KG1 (cell line): Measurements from ENCODE around the gene RABL6.
A peak's percentile ranks its signal among the peaks of the same experiment; 100 is the strongest.
"Not testable (repeated sequence)": the region's sequence is repeated elsewhere in the genome, so short reads cannot be mapped to it uniquely, and the experiment has no call there.

Source experiments
- DNase-seq: peaks from one replicate; lab custom pipeline; 2025; lab: John Stamatoyannopoulos, UW

Gene RABL6

DNA sequence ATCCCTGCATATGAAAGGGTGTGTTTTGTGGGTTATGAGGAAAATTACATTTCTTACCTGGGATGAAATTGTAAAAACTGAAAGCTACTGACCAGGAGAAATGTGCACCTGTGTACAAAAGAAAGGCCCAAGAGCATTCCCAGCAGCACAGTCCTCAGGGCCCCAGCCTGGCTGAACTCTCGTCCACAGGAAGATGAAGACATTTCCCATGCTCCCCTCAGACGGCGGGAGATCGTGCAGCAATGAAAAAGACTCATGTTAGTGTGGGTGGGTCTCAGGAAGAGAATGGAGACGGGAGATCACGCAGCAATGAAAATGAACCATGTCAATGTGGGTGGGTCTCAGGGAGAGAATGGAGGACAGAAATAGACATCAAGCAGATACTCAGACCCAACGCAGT, 30.8 kb upstream of the RABL6 start:
- DNase-seq = no peak

- DNase-seq = no peak
Measured at GRCh38 chr9:136777359-136777758, 30.4 kb upstream of the RABL6 start.

- no peak for DNase-seq
Measured at GRCh38 chr9:136779808-136780207, 27.9 kb upstream of the RABL6 start.

DNA sequence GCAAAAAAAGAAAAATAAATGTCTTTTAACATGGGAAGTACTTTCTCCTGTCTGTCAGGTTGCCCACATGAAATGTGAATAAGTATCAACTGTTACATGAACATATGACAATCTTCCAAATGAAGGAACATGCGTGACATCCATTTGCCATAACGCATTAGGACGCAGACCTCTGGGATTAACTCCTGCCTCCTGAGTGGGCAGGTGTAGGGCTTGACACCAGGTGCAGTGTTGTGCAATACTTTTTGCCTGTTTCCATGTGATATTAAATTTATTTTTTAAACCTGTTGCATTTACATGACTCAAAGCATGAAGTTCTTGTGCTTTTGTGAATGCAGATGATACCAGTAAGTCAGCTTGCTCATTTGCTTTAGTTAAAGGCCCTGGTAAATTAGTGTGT, 25.3 kb upstream of the RABL6 start:
- DNase-seq = no peak

DNA sequence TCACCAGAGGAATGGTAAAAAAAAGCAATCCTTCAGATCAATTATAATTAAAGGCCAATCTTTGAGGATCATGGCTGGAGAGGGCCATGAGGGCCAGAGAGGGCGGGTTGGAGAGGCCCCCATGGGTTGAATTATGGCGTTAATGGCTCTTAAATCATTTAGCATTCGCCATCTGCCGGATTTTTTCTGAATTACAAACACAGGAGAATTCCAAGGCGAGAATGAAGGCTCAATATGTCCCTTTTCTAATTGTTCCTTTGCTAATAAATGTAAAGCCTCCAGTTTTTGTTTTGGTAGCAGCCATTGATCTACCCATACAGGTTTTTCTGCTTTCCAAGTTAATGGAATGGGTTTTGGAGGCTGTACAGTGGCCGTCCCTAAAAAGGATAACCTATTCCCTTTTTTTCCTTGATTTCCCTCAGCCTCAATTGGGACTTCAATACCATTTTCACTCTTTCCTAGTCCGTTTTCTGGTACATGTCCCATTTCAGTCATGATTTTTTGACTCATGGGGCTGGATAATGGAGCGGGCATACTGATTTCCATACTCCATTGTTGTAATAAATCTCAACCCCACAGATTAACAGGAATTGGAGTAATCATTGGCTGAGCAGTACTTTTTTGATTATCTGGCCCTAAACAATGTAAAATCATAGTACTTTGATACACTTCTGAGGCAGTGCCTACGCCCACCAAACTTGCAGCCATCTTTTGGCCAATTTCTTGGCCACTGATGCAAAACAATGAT, 23.3 kb upstream of the RABL6 start:
- peak; percentile 61 for DNase-seq

- no peak for DNase-seq
Measured at GRCh38 chr9:136784997-136785361, 22.8 kb upstream of the RABL6 start.

- not testable (repeated sequence) for DNase-seq
Measured at GRCh38 chr9:136785565-136786355, 22.0 kb upstream of the RABL6 start.

GRCh38 chr9:136786451-136786850, 21.3 kb upstream of the RABL6 start:
- no peak for DNase-seq

- not testable (repeated sequence) for DNase-seq
Measured at GRCh38 chr9:136786983-136787382, 20.8 kb upstream of the RABL6 start.

DNA sequence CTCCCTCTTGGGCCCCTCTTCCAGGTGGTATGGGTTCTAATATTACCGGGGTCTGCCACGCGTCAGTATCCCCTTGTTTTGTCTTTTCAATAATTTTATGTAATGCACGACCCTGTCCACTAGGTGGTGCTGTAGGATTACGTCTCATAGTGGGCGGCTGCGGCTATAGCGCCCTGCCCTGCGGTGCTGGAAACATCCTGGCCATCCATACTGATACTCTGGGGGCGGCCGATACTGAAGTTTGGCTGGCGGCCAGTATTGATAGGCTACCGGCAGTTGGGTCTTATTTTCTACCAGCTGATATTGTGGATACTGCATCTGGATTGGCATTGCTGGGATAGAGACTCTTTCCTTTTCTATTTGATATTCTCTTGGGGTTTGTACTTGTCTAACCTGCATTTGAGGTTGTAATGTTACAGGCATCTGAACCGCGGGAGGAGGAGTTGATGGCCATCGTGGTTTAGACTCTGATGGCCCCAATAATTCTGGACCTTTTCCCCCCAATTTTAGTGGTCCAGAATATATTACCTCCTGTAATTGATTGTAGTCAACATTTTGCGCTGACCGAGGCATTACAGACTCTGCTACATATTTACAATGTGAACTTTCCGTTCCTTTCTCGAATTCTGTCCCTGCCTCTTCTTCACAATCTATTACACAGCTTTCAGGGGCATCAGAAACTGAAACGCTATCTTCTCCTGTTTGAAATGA, 19.9 kb upstream of the RABL6 start:
- peak; percentile 69 for DNase-seq

DNA sequence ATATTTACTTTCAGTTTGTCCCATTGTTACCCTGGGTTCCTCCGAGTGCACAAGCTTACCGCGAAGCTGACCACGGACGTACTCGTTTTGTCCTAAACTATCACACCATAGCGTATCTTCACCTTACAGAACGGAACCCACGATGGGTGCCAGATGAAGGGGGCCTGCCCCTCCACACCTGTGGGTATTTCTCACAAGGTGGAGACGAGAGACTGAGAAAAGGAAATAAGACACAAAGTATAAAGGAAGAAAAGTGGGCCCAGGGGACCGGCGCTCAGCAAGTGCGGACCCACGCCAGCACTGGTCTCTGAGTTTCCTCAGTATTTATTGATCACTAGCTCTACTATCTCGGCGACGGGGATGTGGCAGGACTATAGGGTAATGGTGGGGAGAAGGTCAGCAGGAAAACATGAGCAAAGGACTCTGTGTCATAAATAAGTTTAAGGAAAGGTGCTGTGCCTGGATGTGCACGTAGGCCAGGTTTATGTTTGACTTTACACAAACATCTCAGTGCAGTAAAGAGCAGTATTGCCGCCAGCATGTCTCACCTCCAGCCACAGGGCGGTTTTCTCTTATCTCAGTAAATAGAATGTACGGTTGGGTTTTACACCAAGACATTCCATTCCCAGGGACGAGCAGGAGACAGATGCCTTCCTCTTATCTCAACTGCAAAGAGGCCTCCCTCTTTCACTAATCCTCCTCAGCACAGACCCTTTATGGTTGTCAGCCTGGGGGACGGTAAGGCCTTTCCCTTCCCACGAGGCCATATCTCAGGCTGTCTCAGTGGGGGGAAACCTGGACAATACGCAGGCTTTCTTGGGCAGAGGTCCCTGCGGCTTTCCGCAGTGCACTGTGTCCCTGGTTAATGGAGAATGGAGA, 18.9 kb upstream of the RABL6 start:
- DNase-seq = not testable (repeated sequence)

- no peak for DNase-seq
Measured at GRCh38 chr9:136789523-136789937, 18.2 kb upstream of the RABL6 start.

- DNase-seq = peak; percentile 98
Measured at GRCh38 chr9:136790640-136791515, 16.9 kb upstream of the RABL6 start, which contains the start of gene TMEM141. Gene TMEM141, plus strand, starts transcription at chr9:136791344. Its CDS starts 27 bp downstream, at chr9:136791371.

- peak; percentile 47 for DNase-seq
Measured at GRCh38 chr9:136791516-136792276, 16.1 kb upstream of the RABL6 start.

DNA sequence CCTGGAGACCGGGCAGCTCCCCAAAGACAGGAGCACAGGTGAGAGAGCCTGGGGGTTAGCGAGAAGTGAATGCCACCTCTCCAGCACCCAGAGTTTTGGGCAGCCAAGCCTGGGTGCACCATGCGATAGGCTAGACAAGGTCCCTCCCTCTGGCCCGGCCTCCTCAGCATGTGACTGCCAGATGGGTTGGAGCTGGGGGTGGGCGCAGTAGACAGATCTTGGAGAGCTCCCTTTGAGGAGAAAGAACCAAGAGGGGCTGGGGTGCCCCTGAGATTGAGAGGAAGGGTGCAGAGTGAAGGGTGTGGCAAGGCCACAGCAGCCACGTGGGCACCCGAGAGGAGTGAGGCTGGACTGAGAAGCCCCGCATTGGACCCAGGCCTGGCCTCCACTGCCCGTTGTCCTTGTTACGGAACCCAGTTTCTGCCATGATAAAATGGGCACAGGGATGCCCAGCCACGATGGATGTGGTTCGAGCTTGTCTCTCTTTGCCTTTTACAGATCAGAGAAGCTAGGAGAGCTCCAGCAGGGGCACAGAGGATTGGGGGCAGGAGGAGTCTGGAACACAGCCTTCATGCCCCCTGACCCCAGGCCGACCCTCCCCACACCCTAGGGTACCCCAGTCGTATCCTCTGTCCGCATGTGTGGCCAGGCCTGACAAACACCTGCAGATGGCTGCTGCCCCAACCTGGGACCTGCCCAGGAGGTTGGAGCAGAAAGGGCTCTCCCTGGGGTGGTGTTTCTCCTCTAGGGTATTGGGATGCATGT, 15.2 kb upstream of the RABL6 start:
- DNase-seq = no peak

- no peak for DNase-seq
Measured at GRCh38 chr9:136793086-136793946, 14.4 kb upstream of the RABL6 start.

DNA sequence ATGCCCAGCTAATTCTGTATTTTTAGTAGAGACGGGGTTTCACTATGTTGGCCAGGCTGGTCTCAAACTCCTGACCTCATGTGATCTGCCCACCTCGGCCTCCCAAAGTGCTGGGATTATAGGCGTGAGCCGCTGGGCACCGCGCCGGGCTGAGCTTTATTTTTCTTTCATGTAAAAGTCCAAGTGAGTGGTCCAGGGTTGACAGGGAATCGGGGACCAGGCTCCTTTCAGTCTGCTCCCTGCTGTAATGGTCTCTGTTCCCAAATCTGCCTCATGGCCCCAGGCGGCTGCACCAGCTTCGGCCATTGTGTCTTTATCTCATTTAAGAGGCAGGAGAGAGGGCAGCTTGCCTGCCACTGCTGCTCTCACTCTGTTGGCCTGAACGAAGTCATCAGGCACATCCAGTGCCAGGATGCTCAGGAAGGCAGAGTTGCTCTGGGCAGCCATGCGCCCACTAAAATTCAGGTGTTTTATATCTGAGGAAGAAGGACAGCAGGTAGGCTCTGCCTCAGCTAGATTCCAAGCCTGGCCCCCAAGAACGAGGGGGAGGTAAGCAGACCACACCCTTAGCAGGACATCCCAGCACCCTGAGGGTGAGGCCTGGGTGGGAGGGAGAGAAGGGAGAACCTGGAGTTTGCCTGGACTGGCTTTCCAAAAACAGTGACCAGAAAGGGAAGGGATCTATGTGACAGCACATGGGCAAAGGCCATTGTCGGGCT, 13.3 kb upstream of the RABL6 start:
- no peak for DNase-seq

DNA sequence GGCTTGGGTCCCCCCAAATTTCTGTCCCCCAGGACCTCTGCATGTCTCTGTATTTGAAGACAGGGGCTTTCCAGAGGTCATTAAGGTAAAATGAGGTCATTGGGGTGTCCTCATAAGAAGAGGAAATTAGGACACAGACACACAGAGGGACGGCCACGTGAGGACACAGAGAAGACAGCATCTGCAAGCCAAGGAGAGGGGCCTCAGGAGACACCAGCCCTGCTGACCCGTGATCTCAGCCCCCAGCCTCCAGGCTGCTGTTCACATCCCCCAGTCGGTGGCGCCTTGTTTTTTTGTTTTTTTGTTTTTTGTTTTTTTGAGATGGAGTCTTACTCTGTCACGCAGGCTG, 12.8 kb upstream of the RABL6 start:
- DNase-seq = no peak
